GM21619 (cell line): ENCODE data around the gene DHRS9.

Experiments
- ATAC-seq: cut with Tn5 transposase; IDR thresholded peaks from one replicate; pipeline ENCODE4 v1.9.1; 2021; ENCODE audit not compliant: unreplicated experiment

Gene DHRS9

DNA sequence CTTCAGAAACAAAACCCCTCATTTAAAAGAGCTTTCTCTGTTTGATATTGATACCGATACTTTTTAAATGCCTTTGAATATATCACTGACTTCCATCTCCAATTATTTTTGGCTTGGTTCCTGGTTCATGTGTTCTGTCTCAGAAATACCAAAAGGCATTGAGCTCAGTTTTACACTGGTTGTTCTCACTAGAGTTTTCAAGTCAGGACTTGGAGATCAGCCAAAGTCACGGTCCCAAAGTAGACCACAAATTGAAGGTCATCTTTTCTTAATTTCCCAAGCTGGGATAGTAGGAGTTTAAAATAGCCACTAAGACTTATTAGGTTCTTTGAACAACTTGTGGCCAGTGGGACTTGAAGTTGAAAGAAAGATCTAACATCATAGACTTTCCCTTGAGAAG is 24.2 kb downstream of the DHRS9 start:
- ATAC-seq, result no peak

DNA sequence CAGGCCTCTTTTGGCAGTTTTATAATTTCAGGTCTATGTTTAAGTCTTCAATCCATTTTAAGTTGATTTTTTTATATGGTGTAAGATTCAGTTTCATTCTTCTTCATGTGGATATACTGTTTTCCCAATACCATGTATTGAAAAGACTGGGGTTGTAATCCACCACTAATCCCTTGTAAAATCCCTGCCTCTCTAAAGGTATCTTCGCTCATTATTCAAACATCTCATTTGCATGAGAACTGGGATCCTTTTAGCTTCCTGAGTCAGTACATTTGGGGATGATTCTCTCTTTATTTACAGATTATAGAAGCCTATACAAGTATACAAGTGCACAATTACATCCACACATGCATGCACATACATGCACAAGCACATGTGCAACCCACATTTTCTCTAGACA is 25.3 kb downstream of the DHRS9 start:
- ATAC-seq, result no peak

DNA sequence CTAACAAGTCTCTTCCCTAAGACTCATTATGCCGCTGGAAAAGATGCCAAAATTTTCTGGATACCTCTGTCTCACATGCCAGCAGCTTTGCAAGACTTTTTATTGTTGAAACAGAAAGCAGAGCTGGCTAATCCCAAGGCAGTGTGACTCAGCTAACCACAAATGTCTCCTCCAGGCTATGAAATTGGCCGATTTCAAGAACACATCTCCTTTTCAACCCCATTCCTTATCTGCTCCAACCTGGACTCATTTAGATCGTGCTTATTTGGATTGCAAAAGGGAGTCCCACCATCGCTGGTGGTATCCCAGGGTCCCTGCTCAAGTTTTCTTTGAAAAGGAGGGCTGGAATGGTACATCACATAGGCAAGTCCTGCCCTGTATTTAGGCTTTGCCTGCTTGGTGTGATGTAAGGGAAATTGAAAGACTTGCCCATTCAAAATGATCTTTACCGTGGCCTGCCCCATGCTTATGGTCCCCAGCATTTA is 26.3 kb downstream of the DHRS9 start:
- ATAC-seq, result no peak

DNA sequence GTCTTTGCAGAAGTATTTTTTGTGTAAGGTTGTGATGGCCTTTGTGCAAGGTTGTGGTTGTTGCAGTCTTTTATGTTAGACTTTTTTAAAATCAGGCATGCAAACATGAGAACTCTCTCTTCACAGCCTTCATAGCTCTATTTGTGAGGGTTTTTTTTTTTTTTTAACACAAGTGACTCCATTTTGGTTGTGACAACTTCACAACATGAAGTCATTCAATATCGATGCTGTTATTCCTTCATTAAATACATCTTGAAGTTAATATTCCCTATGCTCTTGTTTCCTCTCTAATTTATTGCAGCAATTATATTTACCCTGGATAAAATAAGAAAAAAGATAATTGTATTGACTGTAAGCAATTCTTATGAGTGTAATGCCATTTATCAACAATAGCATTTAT is 35.5 kb downstream of the DHRS9 start:
- no peak for ATAC-seq

DNA sequence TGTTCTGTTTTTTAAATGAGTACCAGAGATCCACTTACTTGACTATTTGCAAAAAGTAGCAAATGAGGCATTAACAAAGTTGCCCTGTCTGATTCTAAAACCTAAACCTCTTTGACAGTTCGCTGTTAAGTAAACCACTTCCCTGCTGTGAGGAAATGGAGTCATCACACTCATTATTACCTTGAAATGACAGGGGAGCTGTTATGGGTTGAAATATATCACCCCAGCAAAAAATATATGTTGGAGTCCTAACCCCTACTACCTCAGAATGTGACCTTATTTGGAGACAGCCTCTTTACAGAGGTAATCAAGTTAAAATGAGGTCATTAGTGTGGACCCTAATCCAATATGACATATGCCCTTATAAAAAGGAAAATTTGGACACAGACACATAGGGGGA is 36.1 kb downstream of the DHRS9 start:
- ATAC-seq, result no peak

DNA sequence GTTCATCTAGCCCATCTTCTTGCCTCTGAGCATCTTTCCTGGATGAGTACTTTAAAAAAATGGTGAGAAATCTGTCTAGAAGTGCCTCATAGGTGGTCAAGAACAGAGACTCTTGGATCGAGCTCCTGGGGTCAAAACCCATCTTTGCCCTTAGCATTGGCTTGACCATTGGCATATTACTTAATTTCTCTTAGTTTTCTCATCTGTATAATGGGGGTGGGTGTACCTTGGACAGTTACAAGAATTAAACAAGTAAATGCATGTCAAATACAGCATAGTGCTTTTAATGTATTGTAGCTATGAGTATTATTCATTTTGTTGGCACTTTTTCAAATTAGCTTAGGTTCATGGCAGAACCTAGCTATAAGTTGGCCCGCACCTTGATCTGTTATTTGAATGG is 36.8 kb downstream of the DHRS9 start:
- ATAC-seq, result no peak

DNA sequence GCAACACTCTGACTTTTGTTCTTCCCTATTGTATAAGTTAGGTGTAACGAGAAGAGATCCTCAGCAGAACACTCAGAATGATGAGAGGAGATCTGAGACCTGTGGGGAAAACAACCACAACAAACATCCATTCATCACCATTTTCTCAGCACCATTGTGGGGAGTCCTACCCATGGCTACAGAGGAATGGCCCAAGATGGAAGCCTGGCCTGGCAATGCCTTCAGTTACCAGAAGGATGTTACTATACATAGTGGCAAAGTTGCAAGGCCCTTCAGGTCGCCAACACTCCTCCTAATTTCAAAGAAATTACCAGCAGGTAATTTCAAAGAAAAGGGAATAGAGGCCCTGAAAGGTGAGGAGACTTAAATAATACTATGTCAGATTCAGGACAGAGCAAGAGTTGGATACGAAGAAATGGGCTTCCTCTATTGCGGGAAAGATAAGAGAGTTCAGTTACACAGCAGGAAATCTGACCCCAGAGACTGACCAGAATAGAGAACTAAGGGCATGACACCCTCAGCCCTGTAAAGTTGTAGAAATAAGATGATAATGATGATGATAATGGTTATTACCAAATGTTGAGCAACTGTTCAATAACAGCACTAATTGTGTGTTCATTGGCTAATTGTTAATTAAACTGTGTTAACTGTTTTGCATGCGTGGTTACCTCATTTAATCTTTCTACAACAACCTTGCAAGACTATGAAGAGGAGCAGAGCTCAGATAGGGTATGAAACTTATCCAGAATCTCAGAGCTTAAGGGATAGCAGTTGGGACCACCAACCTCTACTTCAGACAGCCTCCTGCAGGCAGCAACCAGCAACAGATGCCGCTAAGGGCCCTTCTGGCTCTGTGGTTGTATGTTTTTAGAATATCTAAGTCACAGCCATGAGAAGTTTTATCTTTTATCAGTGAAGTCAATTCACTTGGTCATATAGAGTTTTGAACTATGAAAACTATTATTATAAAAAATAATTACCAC is 37.5 kb downstream of the DHRS9 start:
- ATAC-seq, result no peak

DNA sequence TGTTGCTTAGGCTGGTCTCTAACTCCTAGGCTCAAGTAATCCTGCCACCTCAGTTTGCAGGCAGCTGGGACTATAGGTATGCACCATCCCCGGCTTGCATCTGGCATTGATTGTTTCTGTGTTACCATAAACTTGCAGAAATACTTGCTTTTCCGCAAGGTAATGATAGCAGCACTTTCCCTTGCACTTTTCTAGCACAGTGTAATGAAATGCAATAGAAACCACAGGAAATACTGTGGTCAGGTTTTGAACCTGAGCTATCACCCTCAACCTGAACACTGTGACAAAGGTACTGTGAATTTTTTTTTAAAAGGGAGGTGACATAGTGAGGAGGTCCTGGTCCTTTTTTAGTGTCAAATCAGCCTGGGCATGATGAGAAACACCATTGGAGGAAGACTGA is 38.3 kb downstream of the DHRS9 start:
- ATAC-seq, result peak; percentile 85

DNA sequence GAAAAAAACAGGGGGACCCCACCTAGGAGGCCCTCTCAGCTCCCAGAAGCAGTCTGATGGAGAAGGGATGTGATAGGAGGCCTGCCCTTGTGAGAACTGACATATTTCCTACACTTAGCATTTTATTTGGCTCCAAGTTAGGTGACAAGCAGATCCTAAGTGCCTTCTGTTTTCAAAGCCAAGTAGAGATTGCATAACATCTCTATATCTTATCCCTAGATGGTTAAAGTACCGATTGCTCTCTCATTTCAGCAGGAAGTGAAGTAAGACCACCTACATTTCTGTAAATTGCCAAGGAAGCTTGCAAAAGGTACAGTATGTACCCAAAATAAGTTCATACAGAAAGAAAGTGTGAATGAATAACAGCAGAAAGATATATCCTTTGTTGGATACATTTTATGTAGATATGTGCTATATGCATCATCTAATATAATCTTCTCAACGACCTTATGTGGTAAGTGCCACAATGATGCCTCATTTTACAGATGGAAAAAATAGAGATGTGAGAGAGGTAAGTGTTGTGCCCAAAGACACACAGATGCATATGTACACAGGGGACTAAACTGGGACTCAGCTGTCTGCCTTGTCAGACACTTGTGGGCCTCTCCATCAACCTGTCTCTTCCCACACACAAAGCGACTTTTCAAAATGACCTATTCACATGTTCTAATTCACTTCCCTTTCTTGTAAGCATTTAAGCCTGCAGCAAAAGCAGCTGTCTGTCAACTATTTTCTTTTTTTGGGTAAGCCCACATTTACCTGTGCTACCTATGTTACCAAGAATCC is 38.9 kb downstream of the DHRS9 start:
- ATAC-seq, result no peak

DNA sequence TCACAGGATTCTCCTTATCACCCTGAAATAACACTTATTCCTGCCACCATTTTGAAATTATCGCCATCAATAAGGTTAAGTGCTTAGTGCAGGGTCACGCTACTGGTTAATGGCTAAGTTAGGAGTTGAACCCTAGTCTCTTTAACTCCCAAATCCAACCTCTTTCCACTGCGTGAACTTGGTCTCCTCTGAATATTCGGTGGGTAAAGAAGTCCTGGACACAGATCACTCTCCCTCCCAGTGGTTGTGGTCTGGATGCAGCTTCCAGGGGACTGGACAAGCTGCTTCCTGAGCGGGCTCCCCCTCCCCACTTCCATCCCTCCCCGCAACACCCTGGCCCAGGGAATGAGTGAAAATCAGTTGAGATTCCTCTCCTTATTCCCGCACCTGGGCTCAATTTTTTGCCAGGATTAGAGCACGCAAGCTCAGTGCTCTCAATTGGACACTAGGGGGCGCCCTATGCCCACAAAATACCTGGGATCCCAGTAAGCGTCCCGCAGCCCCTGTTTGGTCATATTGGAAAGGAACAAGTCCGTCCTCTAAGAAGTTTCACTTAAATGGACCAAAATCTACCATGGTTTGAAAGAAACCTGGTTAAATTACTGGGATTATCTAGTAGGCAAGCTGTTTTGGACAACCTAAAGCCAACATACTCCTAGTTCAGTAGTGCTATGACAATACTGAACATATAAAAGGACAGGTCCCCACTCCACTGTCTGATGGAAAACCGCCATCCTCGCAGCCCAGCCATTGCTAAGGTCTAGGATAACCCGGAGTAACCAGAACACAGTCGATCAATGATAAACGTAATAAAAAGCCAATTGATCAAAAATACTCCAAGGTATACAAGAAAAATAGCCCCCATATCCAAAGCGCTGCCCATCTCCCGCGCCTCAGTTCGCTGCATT is 40.4 kb downstream of the DHRS9 start:
- ATAC-seq, result no peak

DNA sequence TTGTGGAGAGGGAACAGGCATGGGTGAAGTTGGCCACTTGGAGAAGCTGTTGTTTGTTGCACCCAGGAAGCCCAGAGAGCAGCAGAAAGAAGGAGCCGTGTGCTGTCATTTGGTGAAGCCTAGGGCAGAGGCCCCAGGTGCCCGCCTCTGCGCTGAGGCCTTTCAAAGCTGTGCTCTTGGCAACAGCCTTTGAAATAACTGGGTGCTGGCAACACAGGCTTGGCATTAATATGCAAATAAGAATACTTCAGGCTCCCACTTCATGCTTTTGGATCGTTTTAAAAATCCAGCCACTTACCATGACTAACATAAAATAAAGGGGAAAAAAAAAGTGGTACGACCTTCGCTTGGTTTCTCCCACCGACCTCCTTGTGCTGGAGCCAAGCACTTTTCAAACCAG is 41.1 kb downstream of the DHRS9 start:
- ATAC-seq, result no peak

DNA sequence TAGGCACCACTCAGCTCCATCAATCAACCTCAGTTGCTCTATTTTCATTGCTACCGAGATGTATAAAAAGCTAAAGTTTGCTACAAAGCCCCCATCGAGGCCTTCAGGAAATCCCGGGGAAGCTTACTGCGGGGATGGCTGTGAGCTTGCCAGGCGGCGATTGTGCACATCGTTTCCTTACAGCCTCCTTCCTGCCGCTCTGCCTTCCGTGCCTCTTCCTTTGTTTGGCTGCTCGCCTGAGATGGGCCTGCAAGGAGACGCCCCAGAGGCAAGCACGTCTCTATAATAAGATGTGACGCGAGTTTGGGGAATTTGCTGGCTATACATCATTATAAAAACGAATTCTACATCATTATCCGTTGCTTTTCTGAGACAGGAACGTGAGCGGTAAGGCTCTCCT is 41.6 kb downstream of the DHRS9 start:
- no peak for ATAC-seq

DNA sequence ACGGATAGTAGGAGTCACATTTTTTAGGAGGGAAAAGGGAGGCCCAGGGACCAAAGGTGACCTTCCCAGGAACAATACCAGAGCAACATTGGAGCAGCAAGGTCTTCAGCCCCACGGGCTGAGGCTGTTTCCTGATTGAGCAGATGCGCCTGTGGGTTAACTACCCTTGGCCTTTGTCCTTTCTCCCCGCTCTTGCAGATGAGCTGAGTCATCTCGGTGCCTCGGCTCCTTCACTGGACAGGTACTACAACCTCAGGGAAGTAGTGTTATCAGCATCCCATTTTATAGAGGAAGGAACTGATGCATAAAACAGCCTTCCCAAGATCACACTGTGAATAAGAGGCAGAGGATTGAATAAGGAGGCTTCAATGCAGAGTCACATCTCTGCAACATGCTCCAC is 43.5 kb downstream of the DHRS9 start:
- ATAC-seq, result no peak

DNA sequence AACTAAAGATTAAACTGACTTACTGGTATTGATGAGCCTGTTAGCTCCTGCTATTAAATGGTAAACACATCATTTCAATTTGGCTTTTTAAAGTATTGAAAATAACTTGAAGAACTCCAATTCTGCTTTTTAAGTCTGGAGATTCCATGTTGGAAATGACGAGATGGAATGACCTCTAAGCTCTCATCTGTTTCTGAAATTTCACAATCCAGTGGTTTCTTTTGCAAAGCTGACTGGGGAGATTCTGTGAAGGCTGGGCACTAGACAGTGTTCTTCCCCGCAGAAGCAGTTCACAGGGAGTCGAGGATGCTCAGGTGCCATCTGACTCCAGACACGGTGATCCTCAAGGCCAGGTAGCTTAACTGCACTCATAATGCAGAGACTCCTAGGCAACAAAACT is 44.7 kb downstream of the DHRS9 start:
- no peak for ATAC-seq

DNA sequence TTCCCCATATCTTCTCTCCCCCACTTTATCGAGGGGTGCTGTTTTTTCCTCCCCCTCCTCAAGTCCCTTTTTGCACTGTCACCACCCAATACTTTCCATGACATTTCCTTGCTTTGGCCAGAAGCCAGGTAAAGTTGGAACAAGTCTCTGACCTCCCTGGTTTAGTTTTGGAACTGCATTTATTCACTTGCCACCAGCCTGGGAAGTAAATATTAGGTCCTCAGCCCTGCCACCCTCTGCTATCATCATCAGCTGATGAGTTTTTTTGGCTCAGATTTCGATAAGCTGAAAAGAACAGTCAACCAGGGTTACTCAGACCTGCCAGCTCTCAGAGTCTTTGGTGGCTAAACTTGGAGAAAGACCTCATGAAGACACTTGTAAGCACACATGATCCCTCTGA is 47.0 kb downstream of the DHRS9 start:
- no peak for ATAC-seq

DNA sequence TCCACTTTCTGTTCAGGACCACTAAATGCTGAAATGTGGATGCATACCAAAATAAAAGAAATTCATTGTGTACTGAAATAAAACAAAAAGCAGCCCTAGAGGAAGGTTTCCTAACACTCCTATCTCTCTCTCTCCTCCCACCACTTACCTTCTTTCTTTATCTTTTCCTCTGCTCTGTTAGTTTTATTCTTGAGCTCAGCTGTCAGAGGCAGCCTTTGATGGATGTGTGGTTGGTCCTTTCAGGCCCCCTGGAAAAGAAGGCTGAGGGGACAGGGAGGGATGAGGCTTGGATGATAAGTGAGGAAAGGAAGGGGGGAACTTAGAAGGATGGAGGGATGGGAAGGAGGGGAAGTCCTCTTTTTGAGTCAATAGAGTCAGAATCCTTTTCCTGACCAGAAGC is 47.6 kb downstream of the DHRS9 start:
- ATAC-seq, result no peak

DNA sequence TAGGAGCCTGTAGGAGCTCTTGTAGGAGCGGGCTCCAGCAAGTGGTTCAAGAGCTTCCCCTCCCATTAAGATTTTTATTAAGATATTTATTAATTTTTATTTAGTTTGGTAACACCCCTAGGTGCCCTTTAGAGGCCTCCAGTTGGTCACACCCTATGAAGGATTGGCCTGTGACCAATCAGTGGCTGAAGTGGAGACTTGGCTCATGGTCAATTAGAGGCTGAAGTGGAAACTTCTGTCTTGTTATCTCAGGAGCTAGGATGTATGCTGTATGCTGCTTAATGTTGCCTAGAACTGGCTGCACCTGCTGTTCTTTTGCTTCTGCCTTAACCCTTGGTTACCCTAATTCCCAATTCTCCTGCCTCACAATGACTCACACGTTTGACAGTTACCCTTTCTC is 48.7 kb downstream of the DHRS9 start:
- ATAC-seq, result no peak

DNA sequence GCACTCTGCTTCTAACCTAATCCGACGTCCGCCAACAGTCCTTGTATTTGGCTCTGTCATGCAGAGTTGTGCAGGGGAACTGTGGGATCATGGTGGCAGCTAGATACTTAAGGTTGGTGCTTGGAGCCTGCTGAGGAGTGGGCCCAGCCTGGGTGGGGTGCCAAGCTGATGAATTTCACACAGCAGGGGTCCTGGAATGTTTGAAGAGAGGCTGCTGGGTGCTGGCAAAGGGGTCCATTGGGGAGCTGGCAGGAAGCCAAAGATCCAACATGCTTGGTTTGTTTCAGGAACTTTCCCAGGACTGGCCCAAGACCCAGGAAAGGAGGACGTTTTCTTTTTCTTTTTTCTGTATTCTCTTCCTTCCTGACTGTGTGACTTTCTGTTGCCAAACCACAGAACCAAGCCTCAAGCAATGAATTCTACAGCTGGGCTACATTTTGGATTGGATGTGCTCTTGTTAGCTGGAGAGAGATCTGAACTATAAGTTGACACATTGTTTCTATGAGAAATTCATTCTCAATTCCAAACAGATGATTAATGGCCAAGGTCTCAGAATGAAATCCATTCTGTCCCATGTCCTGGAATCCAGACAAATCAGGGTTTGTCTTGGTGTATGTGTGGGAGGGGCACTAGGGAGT is 49.9 kb downstream of the DHRS9 start:
- ATAC-seq, result no peak

DNA sequence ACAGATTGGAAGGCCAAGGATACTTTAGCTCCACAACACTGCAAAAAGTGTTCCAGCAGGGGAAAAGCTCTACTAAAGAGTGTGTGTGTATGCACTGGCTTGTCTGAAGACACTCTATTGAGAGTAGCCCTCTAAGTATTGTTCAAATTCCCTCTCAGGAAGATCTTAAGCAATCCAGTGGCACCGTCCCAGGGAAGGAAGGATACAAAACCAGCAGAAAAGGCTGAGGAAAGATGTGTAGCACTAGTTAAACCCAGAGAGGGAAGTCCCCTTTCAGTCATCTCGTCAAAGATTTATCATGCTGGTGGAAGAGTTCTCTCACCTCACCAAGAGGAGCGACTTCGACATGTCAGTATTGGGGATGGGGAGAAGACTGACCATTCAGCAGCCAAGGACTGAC is 50.5 kb downstream of the DHRS9 start:
- no peak for ATAC-seq

DNA sequence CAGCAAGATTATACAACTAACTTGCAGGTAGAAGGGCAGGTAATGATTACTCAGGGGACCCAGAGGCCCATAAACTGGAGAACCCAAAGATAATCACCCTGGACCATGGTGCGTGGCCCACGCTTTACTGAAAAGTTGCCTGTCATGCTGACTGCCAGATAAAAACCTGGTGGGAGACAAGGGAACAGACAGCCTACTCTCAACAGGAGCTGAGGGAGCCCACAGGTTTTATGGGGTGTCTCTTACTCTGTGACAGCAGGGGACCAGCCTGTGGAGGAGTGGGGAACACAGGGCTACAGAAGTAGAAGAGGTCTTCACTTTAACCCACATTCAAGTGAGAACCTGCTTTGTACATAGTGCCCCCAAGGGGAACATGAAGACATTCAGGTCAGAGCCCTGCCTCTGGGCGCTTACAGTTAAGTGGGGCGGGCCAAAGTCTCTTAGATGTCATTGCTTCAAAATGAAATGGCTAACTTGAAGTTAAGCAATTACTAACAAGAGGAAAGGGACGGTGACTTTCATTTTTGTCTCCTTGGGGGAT is 60.4 kb downstream of the DHRS9 start:
- no peak for ATAC-seq
